Astrocyte (in vitro differentiated cells and primary cell): ENCODE data around the gene CARM1. TPM values are rescaled to one million over a fixed set of nuclear protein-coding genes. Genes with fewer than 3 reads are reported as not detected.

ENCODE experiments used
- DNase-seq: peaks from one replicate; pipeline ENCODE4 v3.0.0-alpha.2; 2010; ENCODE audit warnings: low read depth
- FAIRE-seq: peaks from 2 replicates; lab custom pipeline; 2011; peaks lifted over from hg19 to GRCh38; lab: Jason Lieb, UNC
- H2AFZ ChIP-seq: 2 replicates; pipeline ENCODE4 v1.6.0; 2012; ENCODE audit warnings: low read depth, low read length, inconsistent platforms
- H3K27ac ChIP-seq: 2 replicates; pipeline ENCODE4 v1.5.1; 2011; ENCODE audit warnings: low read depth, low read length, inconsistent platforms
- H3K27me3 ChIP-seq: 2 replicates; pipeline ENCODE4 v1.6.0; 2011; ENCODE audit warnings: low read length, inconsistent platforms; ENCODE audit not compliant: insufficient read depth
- H3K36me3 ChIP-seq: 2 replicates; pipeline ENCODE4 v1.5.1; 2011; ENCODE audit warnings: low read length, inconsistent platforms; ENCODE audit not compliant: insufficient read depth
- H3K4me1 ChIP-seq: 2 replicates; pipeline ENCODE4 v1.5.1; 2011; ENCODE audit warnings: low read length, inconsistent platforms; ENCODE audit not compliant: insufficient read depth
- H3K4me2 ChIP-seq: 2 replicates; pipeline ENCODE4 v1.6.0; 2012; ENCODE audit warnings: low read length, inconsistent platforms
- H3K4me3 ChIP-seq: 2 replicates; pipeline ENCODE4 v1.5.1; 2011; ENCODE audit warnings: low read depth, mild to moderate bottlenecking, low read length, inconsistent platforms; ENCODE audit not compliant: insufficient read depth
- H3K79me2 ChIP-seq: 2 replicates; pipeline ENCODE4 v1.6.0; 2012; ENCODE audit warnings: mild to moderate bottlenecking, low read length, inconsistent platforms; ENCODE audit not compliant: insufficient read depth
- H3K9ac ChIP-seq: 2 replicates; pipeline ENCODE4 v1.6.0; 2012; ENCODE audit warnings: mild to moderate bottlenecking, low read length, inconsistent platforms
- H3K9me3 ChIP-seq: 2 replicates; pipeline ENCODE4 v1.5.1; 2012; ENCODE audit warnings: low read depth, mild to moderate bottlenecking, low read length, inconsistent platforms; ENCODE audit not compliant: insufficient read depth
- H4K20me1 ChIP-seq: 2 replicates; pipeline ENCODE4 v1.6.0; 2012; ENCODE audit warnings: low read length, inconsistent platforms; ENCODE audit not compliant: insufficient read depth
- H3K27ac Mint-ChIP-seq: one replicate; pipeline ENCODE4 v1.8.0; 2021; ENCODE audit warnings: mild to moderate bottlenecking, mixed read lengths; ENCODE audit not compliant: unreplicated experiment
- H3K27me3 Mint-ChIP-seq: one replicate; pipeline ENCODE4 v1.8.0; 2021; ENCODE audit warnings: low read depth, mixed read lengths; ENCODE audit not compliant: unreplicated experiment
- H3K36me3 Mint-ChIP-seq: one replicate; pipeline ENCODE4 v1.8.0; 2021; ENCODE audit warnings: low read depth, mixed read lengths; ENCODE audit not compliant: unreplicated experiment
- H3K4me1 Mint-ChIP-seq: one replicate; pipeline ENCODE4 v1.8.0; 2021; ENCODE audit warnings: low read depth, mixed read lengths; ENCODE audit not compliant: unreplicated experiment
- H3K4me3 Mint-ChIP-seq: one replicate; pipeline ENCODE4 v1.8.0; 2021; ENCODE audit warnings: mild to moderate bottlenecking, moderate library complexity, mixed read lengths; ENCODE audit not compliant: unreplicated experiment
- H3K9me3 Mint-ChIP-seq: one replicate; pipeline ENCODE4 v1.8.0; 2021; ENCODE audit warnings: mild to moderate bottlenecking, mixed read lengths; ENCODE audit not compliant: unreplicated experiment
- EZH2 ChIP-seq: IDR thresholded peaks from 2 replicates; pipeline ENCODE4 v1.6.1; 2012; ENCODE audit warnings: mild to moderate bottlenecking, low read length, inconsistent platforms; ENCODE audit not compliant: insufficient read depth
- total RNA-seq: library from RNA; stranded (reverse); gene quantifications from 2 replicates; pipeline ENCODE4 v1.2.1, GENCODE V29; 2021
- TF ChIP-seq, protein P1 (sequence below): IDR thresholded peaks from 2 replicates; pipeline ENCODE4 v1.5.1; 2011; ENCODE audit warnings: low read depth, mild to moderate bottlenecking, inconsistent platforms, low read length, moderate library complexity; ENCODE audit not compliant: insufficient read depth

Gene CARM1
- total RNA-seq, 1 donor from 2014 or later, result 62.6 TPM

GRCh38 chr19:10826846-10827245 lies 44.5 kb upstream of the CARM1 start:
- no peak overlapping the region for H3K9ac ChIP-seq
- Mint-ChIP-seq H3K9me3 (no peaks in the 10 kb centered on the region), H3K36me3 (peaks cover 10% of the 10 kb centered on the region), H3K27ac (no peak overlapping the region), H3K27me3 (no peaks in the 10 kb centered on the region), H3K4me3 (no peak overlapping the region), H3K4me1 (no peaks in the 10 kb centered on the region)
- TF ChIP-seq EZH2, result no peak
- TF ChIP-seq, protein P1, sequence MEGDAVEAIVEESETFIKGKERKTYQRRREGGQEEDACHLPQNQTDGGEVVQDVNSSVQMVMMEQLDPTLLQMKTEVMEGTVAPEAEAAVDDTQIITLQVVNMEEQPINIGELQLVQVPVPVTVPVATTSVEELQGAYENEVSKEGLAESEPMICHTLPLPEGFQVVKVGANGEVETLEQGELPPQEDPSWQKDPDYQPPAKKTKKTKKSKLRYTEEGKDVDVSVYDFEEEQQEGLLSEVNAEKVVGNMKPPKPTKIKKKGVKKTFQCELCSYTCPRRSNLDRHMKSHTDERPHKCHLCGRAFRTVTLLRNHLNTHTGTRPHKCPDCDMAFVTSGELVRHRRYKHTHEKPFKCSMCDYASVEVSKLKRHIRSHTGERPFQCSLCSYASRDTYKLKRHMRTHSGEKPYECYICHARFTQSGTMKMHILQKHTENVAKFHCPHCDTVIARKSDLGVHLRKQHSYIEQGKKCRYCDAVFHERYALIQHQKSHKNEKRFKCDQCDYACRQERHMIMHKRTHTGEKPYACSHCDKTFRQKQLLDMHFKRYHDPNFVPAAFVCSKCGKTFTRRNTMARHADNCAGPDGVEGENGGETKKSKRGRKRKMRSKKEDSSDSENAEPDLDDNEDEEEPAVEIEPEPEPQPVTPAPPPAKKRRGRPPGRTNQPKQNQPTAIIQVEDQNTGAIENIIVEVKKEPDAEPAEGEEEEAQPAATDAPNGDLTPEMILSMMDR, result no peak
- no peaks in the 10 kb centered on the region for H3K27me3 ChIP-seq
- H3K9me3 ChIP-seq, result no peaks in the 10 kb centered on the region
- H2AFZ ChIP-seq, result no peak overlapping the region
- H3K27ac ChIP-seq, result no peak overlapping the region
- no peak overlapping the region for H3K4me2 ChIP-seq
- no peak for DNase-seq
- H3K36me3 ChIP-seq, result peaks cover 6% of the 10 kb centered on the region
- H3K4me3 ChIP-seq, result no peak overlapping the region
- H4K20me1 ChIP-seq, result no peaks in the 10 kb centered on the region
- no peaks in the 10 kb centered on the region for H3K4me1 ChIP-seq
- no peak for FAIRE-seq
- no peaks in the 10 kb centered on the region for H3K79me2 ChIP-seq

GRCh38 chr19:10828981-10829821 lies 42.2 kb upstream of the CARM1 start:
- no peaks in the 10 kb centered on the region for H3K4me1 ChIP-seq

More at GRCh38 chr19:10828981-10829821, 42.2 kb upstream of the CARM1 start:
- Histone ChIP-seq H3K4me3 (no peak overlapping the region), H3K36me3 (peaks cover 6% of the 10 kb centered on the region), H3K79me2 (no peaks in the 10 kb centered on the region), H3K9ac (no peak overlapping the region), H3K27me3 (no peaks in the 10 kb centered on the region), H4K20me1 (no peaks in the 10 kb centered on the region), H3K9me3 (no peaks in the 10 kb centered on the region), H3K4me2 (no peak overlapping the region), H2AFZ (no peak overlapping the region), H3K27ac (no peak overlapping the region)
- DNase-seq (no peak), FAIRE-seq (no peak)
- TF ChIP-seq, protein P1, result no peak
- TF ChIP-seq EZH2, result no peak
- Mint-ChIP-seq H3K4me1 (no peaks in the 10 kb centered on the region), H3K27me3 (no peaks in the 10 kb centered on the region), H3K9me3 (no peaks in the 10 kb centered on the region), H3K36me3 (peaks cover 8% of the 10 kb centered on the region), H3K27ac (no peak overlapping the region), H3K4me3 (no peak overlapping the region)
